SK-N-SH treated with all-trans-retinoic acid at 6 μM for 48 hours (cell line): ENCODE results near the gene LRRC38.

Source experiments
- ATAC-seq: fragments of 200-7000 bp; cut with Tn5 transposase; 3 replicates; pipeline ENCODE4 v1.9.1; 2020; ENCODE audit warnings: mild to moderate bottlenecking, moderate library complexity
- ARNTL ChIP-seq: fragments of 450-650 bp; formaldehyde crosslinking; IDR thresholded peaks from 2 replicates; pipeline ENCODE4 v1.5.0; 2020; ENCODE audit warnings: low read depth, mild to moderate bottlenecking, moderate library complexity, borderline replicate concordance
- BACH2 ChIP-seq: fragments of 250-450 bp; sonication (Bioruptor Pico); IDR thresholded peaks from 2 replicates; pipeline ENCODE4 v1.9.0; 2021; ENCODE audit warnings: mild to moderate bottlenecking, borderline replicate concordance
- CREB5 ChIP-seq: fragments of 250-450 bp; sonication (Bioruptor Pico); IDR thresholded peaks from 2 replicates; pipeline ENCODE4 v1.5.1; 2020; ENCODE audit warnings: low read depth, mild to moderate bottlenecking, moderate library complexity
- CSDC2 ChIP-seq: fragments of 250-450 bp; sonication (Bioruptor Pico); IDR thresholded peaks from 2 replicates; pipeline ENCODE4 v1.5.0; 2020; ENCODE audit warnings: mild to moderate bottlenecking, moderate library complexity
- ESRRG ChIP-seq: fragments of 250-450 bp; sonication (Bioruptor Pico); IDR thresholded peaks from 2 replicates; pipeline ENCODE4 v1.6.1; 2021; ENCODE audit warnings: mild to moderate bottlenecking
- GLIS3 ChIP-seq: fragments of 250-450 bp; sonication (Bioruptor Pico); IDR thresholded peaks from 2 replicates; pipeline ENCODE4 v1.5.0; 2020; ENCODE audit warnings: mild to moderate bottlenecking, moderate library complexity
- ISL1 ChIP-seq: fragments of 250-450 bp; sonication (Bioruptor Pico); IDR thresholded peaks from 2 replicates; pipeline ENCODE4 v2.1.2; 2022; ENCODE audit warnings: mild to moderate bottlenecking, moderate library complexity
- OSR1 ChIP-seq: fragments of 250-450 bp; sonication (Bioruptor Pico); IDR thresholded peaks from 2 replicates; pipeline ENCODE4 v1.8.0; 2022; ENCODE audit warnings: moderate library complexity, mild to moderate bottlenecking, inconsistent platforms
- PATZ1 ChIP-seq: fragments of 250-450 bp; sonication (Bioruptor Pico); IDR thresholded peaks from 2 replicates; pipeline ENCODE4 v1.8.0; 2020; ENCODE audit warnings: mild to moderate bottlenecking, moderate library complexity, borderline replicate concordance
- POU6F1 ChIP-seq: fragments of 250-450 bp; sonication (Bioruptor Pico); IDR thresholded peaks from 2 replicates; pipeline ENCODE4 v1.8.0; 2021; ENCODE audit warnings: low read depth, mild to moderate bottlenecking, moderate library complexity, borderline replicate concordance
- PPARA ChIP-seq: fragments of 250-450 bp; sonication (Bioruptor Pico); IDR thresholded peaks from 2 replicates; pipeline ENCODE4 v1.5.0; 2020; ENCODE audit warnings: mild to moderate bottlenecking, borderline replicate concordance
- RARB ChIP-seq: fragments of 250-450 bp; sonication (Bioruptor Pico); IDR thresholded peaks from 2 replicates; pipeline ENCODE4 v1.8.0; 2021; ENCODE audit warnings: mild to moderate bottlenecking, moderate library complexity
- SNAI2 ChIP-seq: fragments of 250-450 bp; sonication (Bioruptor Pico); IDR thresholded peaks from 2 replicates; pipeline ENCODE4 v1.5.0; 2020; ENCODE audit warnings: mild to moderate bottlenecking, moderate library complexity
- TCF4 ChIP-seq: fragments of 250-450 bp; sonication (Bioruptor Pico); IDR thresholded peaks from 2 replicates; pipeline ENCODE4 v1.8.0; 2021; ENCODE audit warnings: mild to moderate bottlenecking, moderate library complexity, borderline replicate concordance
- TOX ChIP-seq: fragments of 250-450 bp; sonication (Bioruptor Pico); IDR thresholded peaks from 2 replicates; pipeline ENCODE4 v1.8.0; 2021; ENCODE audit warnings: mild to moderate bottlenecking, moderate library complexity, borderline replicate concordance
- TSHZ2 ChIP-seq: fragments of 250-450 bp; sonication (Bioruptor Pico); IDR thresholded peaks from 2 replicates; pipeline ENCODE4 v1.5.0; 2020; ENCODE audit warnings: mild to moderate bottlenecking, moderate library complexity
- ZC3H10 ChIP-seq: fragments of 250-450 bp; sonication (Bioruptor Pico); IDR thresholded peaks from 2 replicates; pipeline ENCODE4 v1.5.1; 2021; ENCODE audit warnings: mild to moderate bottlenecking, moderate library complexity
- ZFP3 ChIP-seq: fragments of 250-450 bp; sonication (Bioruptor Pico); IDR thresholded peaks from 2 replicates; pipeline ENCODE4 v1.5.0; 2020; ENCODE audit warnings: mild to moderate bottlenecking, moderate library complexity
- ZFP30 ChIP-seq: fragments of 450-650 bp; formaldehyde crosslinking; IDR thresholded peaks from 2 replicates; pipeline ENCODE4 v1.5.0; 2022; ENCODE audit warnings: mild to moderate bottlenecking, moderate library complexity
- ZNF565 ChIP-seq: fragments of 450-650 bp; formaldehyde crosslinking; conservative IDR thresholded peaks from 2 replicates; pipeline ENCODE4 v1.5.0; 2020; ENCODE audit warnings: low read depth, mild to moderate bottlenecking, moderate library complexity
- ZNF70 ChIP-seq: fragments of 450-650 bp; formaldehyde crosslinking; IDR thresholded peaks from 2 replicates; pipeline ENCODE4 v1.5.0; 2020; ENCODE audit warnings: mild to moderate bottlenecking, moderate library complexity
- ZNF8 ChIP-seq: fragments of 450-650 bp; formaldehyde crosslinking; IDR thresholded peaks from 2 replicates; pipeline ENCODE4 v1.5.0; 2020; ENCODE audit warnings: mild to moderate bottlenecking, moderate library complexity

LRRC38 gene

GRCh38 chr1:13516606-13517005 lies 2.8 kb upstream of the LRRC38 start:
- ATAC-seq, result no peak
- TF ChIP-seq CREB5 (CRISPR knock-in tag) (no peak), ZNF565 (CRISPR knock-in tag) (no peak), RARB (CRISPR knock-in tag) (no peak), PPARA (CRISPR knock-in tag) (no peak), ISL1 (CRISPR knock-in tag) (no peak), ZNF8 (CRISPR knock-in tag) (no peak), ZNF70 (CRISPR knock-in tag) (no peak), SNAI2 (no peak), OSR1 (no peak), ARNTL (no peak), TCF4 (CRISPR knock-in tag) (no peak), ESRRG (CRISPR knock-in tag) (no peak), ZFP30 (CRISPR knock-in tag) (no peak), ZFP3 (CRISPR knock-in tag) (no peak), BACH2 (CRISPR knock-in tag) (no peak), PATZ1 (no peak)
- TF ChIP-seq, all 23 proteins: peak for 0

- TF ChIP-seq ZC3H10 (CRISPR knock-in tag) (no peak), GLIS3 (CRISPR knock-in tag) (no peak), TOX (CRISPR knock-in tag) (no peak), SNAI2 (no peak), CSDC2 (CRISPR knock-in tag) (no peak), ARNTL (no peak), ZFP3 (CRISPR knock-in tag) (no peak), CREB5 (CRISPR knock-in tag) (no peak), POU6F1 (no peak), TSHZ2 (CRISPR knock-in tag) (no peak), BACH2 (CRISPR knock-in tag) (no peak), PATZ1 (no peak), OSR1 (no peak), PPARA (CRISPR knock-in tag) (no peak)
- no peak for ATAC-seq
Observed at GRCh38 chr1:13514821-13515220, 1.0 kb upstream of the LRRC38 start.
